GM15510 (cell line): ENCODE results near the gene PDGFA.

ENCODE experiments used
- POLR2A ChIP-seq: IDR thresholded peaks from 3 replicates; pipeline ENCODE4 v1.6.1; 2011; ENCODE audit warnings: borderline replicate concordance; ENCODE audit not compliant: insufficient read length; ENCODE audit errors: extremely low read depth

Gene PDGFA

GRCh38 chr7:519484-520390 is at the start of gene PDGFA:
Gene PDGFA, minus strand, starts transcription at chr7:519846. Its CDS starts 845 bp downstream, at chr7:519001.
- peak; percentile 32 for TF ChIP-seq POLR2A

- TF ChIP-seq POLR2A, result no peak
These were observed 48.6 kb upstream of the PDGFA start for GRCh38 chr7:568031-568951.

- no peak for TF ChIP-seq POLR2A
These were observed 47.7 kb upstream of the PDGFA start for GRCh38 chr7:567305-567883.

GRCh38 chr7:566100-566499 is 46.5 kb upstream of the PDGFA start:
- TF ChIP-seq POLR2A, result no peak

GRCh38 chr7:564176-564865 is 44.7 kb upstream of the PDGFA start:
- TF ChIP-seq POLR2A, result no peak

DNA sequence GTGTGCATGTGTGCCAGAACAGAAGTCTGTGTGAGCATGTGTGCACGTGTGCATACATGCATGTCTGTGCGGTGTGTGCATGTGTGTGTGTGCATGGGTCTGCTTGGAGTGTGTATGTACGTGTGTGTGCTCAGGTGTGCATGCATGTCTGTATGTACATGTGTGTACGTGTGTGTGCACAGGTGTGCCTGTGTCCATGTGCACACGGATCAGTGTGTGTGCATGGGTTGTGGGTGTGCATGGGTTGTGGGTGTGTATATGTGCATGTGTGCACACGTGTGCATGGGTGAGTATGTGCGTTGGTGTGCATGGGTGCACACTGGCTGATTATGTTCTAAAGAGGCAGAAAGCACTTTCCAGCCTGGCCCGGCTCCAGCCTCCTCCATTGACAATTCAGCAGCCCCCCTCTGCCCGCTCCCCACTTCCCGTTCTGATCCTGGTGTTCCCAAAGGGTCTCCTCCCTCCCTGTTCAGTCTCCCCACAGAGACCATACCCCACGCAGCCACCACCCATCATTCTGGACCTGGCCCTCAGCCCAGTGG is 44.1 kb upstream of the PDGFA start:
- no peak for TF ChIP-seq POLR2A

GRCh38 chr7:562789-563628 is 43.4 kb upstream of the PDGFA start:
- no peak for TF ChIP-seq POLR2A

- no peak for TF ChIP-seq POLR2A
These were observed 42.7 kb upstream of the PDGFA start for GRCh38 chr7:562374-562675.

- TF ChIP-seq POLR2A, result no peak
These were observed 42.2 kb upstream of the PDGFA start for GRCh38 chr7:561631-562373.

GRCh38 chr7:560966-561630 is 41.5 kb upstream of the PDGFA start:
- TF ChIP-seq POLR2A, result no peak

DNA sequence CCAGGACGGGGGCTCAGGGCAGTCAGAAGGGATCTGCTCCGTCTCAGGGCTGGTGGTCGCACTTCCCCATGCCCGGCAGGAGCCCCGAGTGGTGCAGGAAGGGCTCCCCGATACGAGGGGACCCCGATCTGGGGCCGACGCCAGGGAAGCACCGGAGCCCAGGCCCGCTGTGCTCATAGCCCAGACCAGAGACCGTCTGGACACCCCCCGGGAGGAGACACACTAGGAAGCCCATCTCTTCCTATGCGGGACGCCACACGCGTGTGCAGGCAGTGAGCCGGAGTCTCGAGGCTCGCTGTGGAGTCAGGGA is 39.7 kb upstream of the PDGFA start:
- no peak for TF ChIP-seq POLR2A

- no peak for TF ChIP-seq POLR2A
These were observed 37.9 kb upstream of the PDGFA start for GRCh38 chr7:557558-557881.
